Skeletal muscle tissue (tissue), 4 donors: ENCODE data around the gene PHB1. TPM values are rescaled to one million over a fixed set of nuclear protein-coding genes. Genes with fewer than 3 reads are reported as not detected.
"Not testable (repeated sequence)": the region's sequence is repeated elsewhere in the genome, so short reads cannot be mapped to it uniquely, and the experiment has no call there.

Source experiments
- H3K27ac ChIP-seq: one replicate; pipeline ENCODE4 v1.7.0; 2013; ENCODE audit warnings: mild to moderate bottlenecking, low read depth, low read length, inconsistent platforms
- H3K27me3 ChIP-seq, 3 donors: one replicate each; pipeline ENCODE4 v1.7.0; 2013; ENCODE audit warnings: low read length in 3 of 3; ENCODE audit not compliant: control insufficient read depth in 3 of 3, insufficient read depth in 3 of 3
- H3K36me3 ChIP-seq, 3 donors: one replicate each; pipeline ENCODE4 v1.7.0; 2013; ENCODE audit warnings: low read length in 3 of 3; ENCODE audit not compliant: control insufficient read depth in 3 of 3, insufficient read depth in 3 of 3
- H3K4me1 ChIP-seq, 3 donors: one replicate each; pipeline ENCODE4 v1.7.0; 2013; ENCODE audit warnings: low read length in 3 of 3, mild to moderate bottlenecking in 3 of 3; ENCODE audit not compliant: control insufficient read depth in 3 of 3, insufficient read depth in 3 of 3
- H3K4me3 ChIP-seq, 3 donors: one replicate each; pipeline ENCODE4 v1.7.0; 2013; ENCODE audit warnings: low read length in 3 of 3
- H3K9ac ChIP-seq, 3 donors: one replicate each; pipeline ENCODE4 v1.7.0; 2013; ENCODE audit warnings: low read length in 3 of 3, mild to moderate bottlenecking in 3 of 3, moderate library complexity in 2 of 3, low read depth in 1 of 3
- H3K9me3 ChIP-seq, 3 donors: one replicate each; pipeline ENCODE4 v1.7.0; 2013; ENCODE audit warnings: low read length in 3 of 3; ENCODE audit not compliant: control insufficient read depth in 3 of 3
- total RNA-seq: library from RNA; depleted of rRNA; stranded (reverse); fragments of >200 nt; gene quantifications from one replicate; pipeline ENCODE4 v1.2.3, GENCODE V29; 2014
- donor health status: Osteomylitis.

PHB1 gene
- total RNA-seq, 1 donor from 2014 or later: 105 TPM

- Histone ChIP-seq H3K9ac (no peak overlapping the region), H3K36me3 (peaks cover 0 to 4% (median under 1%) of the 10 kb centered on the region in 3 donors), H3K4me1 (peaks cover 2 to 4% (median 4%) of the 10 kb centered on the region in 3 donors), H3K4me3 (no peak overlapping the region), H3K27me3 (no peaks in the 10 kb centered on the region), H3K27ac (no peak overlapping the region), H3K9me3 (no peaks in the 10 kb centered on the region)
Measured at GRCh38 chr17:49397586-49397985, 17.1 kb downstream of the PHB1 start.

GRCh38 chr17:49393491-49394255 is 21.0 kb downstream of the PHB1 start:
- Histone ChIP-seq H3K4me1 (peaks cover 4 to 11% (median 8%) of the 10 kb centered on the region in 3 donors), H3K4me3 (no peak overlapping the region), H3K36me3 (no peaks in the 10 kb centered on the region), H3K27ac (no peak overlapping the region), H3K9me3 (no peaks in the 10 kb centered on the region), H3K9ac (no peak overlapping the region), H3K27me3 (no peaks in the 10 kb centered on the region)

- no peaks in the 10 kb centered on the region for H3K27me3 ChIP-seq
- H3K9me3 ChIP-seq: no peaks in the 10 kb centered on the region
- H3K27ac ChIP-seq: no peak overlapping the region
- H3K4me3 ChIP-seq: peak overlapping the region in 1 of 3 donors; percentile 34
- H3K36me3 ChIP-seq: no peaks in the 10 kb centered on the region
- peak overlapping the region in 1 of 3 donors; percentile 8 for H3K9ac ChIP-seq
- peaks cover 4 to 11% (median 8%) of the 10 kb centered on the region in 3 donors for H3K4me1 ChIP-seq
Measured at GRCh38 chr17:49390548-49391324, 23.9 kb downstream of the PHB1 start.

- not testable (repeated sequence) for H3K4me1 ChIP-seq, H3K9ac ChIP-seq, H3K27me3 ChIP-seq, H3K4me3 ChIP-seq, H3K36me3 ChIP-seq, H3K27ac ChIP-seq, H3K9me3 ChIP-seq
Measured at GRCh38 chr17:49389514-49390347, 25.0 kb downstream of the PHB1 start.

- peaks cover 0 to 9% (median 4%) of the 10 kb centered on the region in 3 donors for H3K4me1 ChIP-seq
Measured at GRCh38 chr17:49388692-49389513, 25.8 kb downstream of the PHB1 start.

GRCh38 chr17:49388290-49388640 is 26.4 kb downstream of the PHB1 start:
- H3K27ac ChIP-seq: no peak overlapping the region
- H3K36me3 ChIP-seq: no peaks in the 10 kb centered on the region
- peaks cover 0 to 9% (median 4%) of the 10 kb centered on the region in 3 donors for H3K4me1 ChIP-seq
- no peak overlapping the region for H3K4me3 ChIP-seq
- H3K9ac ChIP-seq: no peak overlapping the region
- no peaks in the 10 kb centered on the region for H3K9me3 ChIP-seq
- peaks cover 0 to 3% (median under 1%) of the 10 kb centered on the region in 3 donors for H3K27me3 ChIP-seq

More at GRCh38 chr17:49388692-49389513, 25.8 kb downstream of the PHB1 start:
- Histone ChIP-seq H3K36me3 (no peaks in the 10 kb centered on the region), H3K9ac (no peak overlapping the region), H3K27me3 (peaks cover 0 to 3% (median 0%) of the 10 kb centered on the region in 3 donors), H3K27ac (no peak overlapping the region), H3K9me3 (no peaks in the 10 kb centered on the region), H3K4me3 (no peak overlapping the region)

GRCh38 chr17:49387498-49388289 is 27.0 kb downstream of the PHB1 start:
- no peak overlapping the region for H3K4me3 ChIP-seq
- no peaks in the 10 kb centered on the region for H3K36me3 ChIP-seq
- peaks cover 0 to 6% (median 6%) of the 10 kb centered on the region in 3 donors for H3K27me3 ChIP-seq
- H3K4me1 ChIP-seq: peaks cover 0 to 9% (median 4%) of the 10 kb centered on the region in 3 donors
- H3K9ac ChIP-seq: no peak overlapping the region
- H3K9me3 ChIP-seq: no peaks in the 10 kb centered on the region
- no peak overlapping the region for H3K27ac ChIP-seq

GRCh38 chr17:49386373-49386772 is 28.3 kb downstream of the PHB1 start:
- Histone ChIP-seq H3K9me3 (no peaks in the 10 kb centered on the region), H3K4me1 (peaks cover 0 to 9% (median 4%) of the 10 kb centered on the region in 3 donors), H3K27ac (no peak overlapping the region), H3K9ac (no peak overlapping the region), H3K27me3 (peaks cover 0 to 12% (median 12%) of the 10 kb centered on the region in 3 donors), H3K4me3 (no peak overlapping the region), H3K36me3 (no peaks in the 10 kb centered on the region)
